ENCODE results near the gene PPP2R2D.

PPP2R2D gene

GRCh38 chr10:131930150-131930549 lies 29.3 kb downstream of the PPP2R2D start:
- Histone ChIP-seq H3K4me3 (no peak overlapping the region), H3K9me3 (ENCODE audit: low read depth, low read length) (no peaks in the 10 kb centered on the region), H3K27ac (no peak overlapping the region), H3K9ac (ENCODE audit: insufficient read length) (no peak overlapping the region), H3K36me3 (ENCODE audit: insufficient read depth, low read length) (no peaks in the 10 kb centered on the region)
- no peak for TF ChIP-seq POLR2AphosphoS5 (IDR thresholded peaks at IDR 0.05; ENCODE audit: borderline replicate concordance, low read depth, low read length)
- no peak for TF ChIP-seq EZH2 (IDR thresholded peaks at IDR 0.05)
- no peak for TF ChIP-seq FOXP2 (optimal IDR thresholded peaks at IDR 0.05; ENCODE audit: control extremely low read depth, extremely low read length, insufficient read depth)
- no peak for DNase-seq (ENCODE audit: low read depth, low spot score)

- Histone ChIP-seq H3K9me3 (ENCODE audit: low read depth, low read length) (no peaks in the 10 kb centered on the region), H3K36me3 (ENCODE audit: insufficient read depth, low read length) (no peaks in the 10 kb centered on the region), H3K27ac (no peak overlapping the region), H3K4me3 (no peak overlapping the region), H3K9ac (ENCODE audit: insufficient read length) (no peak overlapping the region)
- no peak for TF ChIP-seq FOXP2 (optimal IDR thresholded peaks at IDR 0.05; ENCODE audit: control extremely low read depth, extremely low read length, insufficient read depth)
- TF ChIP-seq POLR2AphosphoS5 (IDR thresholded peaks at IDR 0.05; ENCODE audit: borderline replicate concordance, low read depth, low read length), result no peak
- TF ChIP-seq EZH2 (IDR thresholded peaks at IDR 0.05), result no peak
- no peak for DNase-seq (ENCODE audit: low read depth, low spot score)
Measured at GRCh38 chr10:131930586-131931330, 29.9 kb downstream of the PPP2R2D start.

GRCh38 chr10:131931981-131932380 lies 31.2 kb downstream of the PPP2R2D start:
- Histone ChIP-seq H3K9me3 (ENCODE audit: low read depth, low read length) (no peaks in the 10 kb centered on the region), H3K9ac (ENCODE audit: insufficient read length) (no peak overlapping the region), H3K36me3 (ENCODE audit: insufficient read depth, low read length) (no peaks in the 10 kb centered on the region), H3K4me3 (no peak overlapping the region), H3K27ac (no peak overlapping the region)
- TF ChIP-seq POLR2AphosphoS5 (IDR thresholded peaks at IDR 0.05; ENCODE audit: borderline replicate concordance, low read depth, low read length) (no peak), FOXP2 (optimal IDR thresholded peaks at IDR 0.05; ENCODE audit: control extremely low read depth, extremely low read length, insufficient read depth) (no peak), EZH2 (IDR thresholded peaks at IDR 0.05) (no peak)
- DNase-seq (ENCODE audit: low read depth, low spot score), result no peak

DNA sequence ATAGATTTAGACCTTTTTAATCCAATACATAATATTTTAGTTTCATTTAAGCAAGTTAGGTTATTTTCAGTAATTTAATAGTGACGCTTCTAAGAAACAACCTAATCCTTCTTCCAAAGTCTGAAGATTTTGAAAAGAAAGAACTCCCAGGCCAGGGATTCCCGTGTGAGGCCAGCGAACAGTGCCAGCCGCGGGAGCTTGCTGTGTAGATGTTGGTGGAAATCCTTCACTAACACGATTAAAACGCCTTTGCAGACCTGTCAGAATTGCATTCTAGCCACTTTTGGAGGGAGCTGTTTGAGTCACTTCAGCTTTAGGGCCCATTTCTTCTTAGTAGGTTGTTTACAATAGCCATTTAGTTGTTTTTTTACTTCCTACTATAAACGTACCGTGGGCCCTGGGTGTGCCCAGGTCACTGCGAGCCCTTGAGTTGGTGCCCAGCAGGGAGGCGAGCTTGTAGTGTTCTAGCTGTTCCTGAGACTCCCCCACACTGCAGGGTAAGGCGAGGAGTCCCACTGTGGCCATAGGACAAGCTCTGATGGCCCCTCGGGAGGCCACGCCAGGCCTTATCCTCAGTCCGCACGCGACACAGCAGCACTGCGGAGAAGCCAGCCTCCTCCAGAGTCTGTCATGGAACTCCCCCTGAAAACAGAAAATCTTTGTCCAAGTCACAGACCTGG lies 32.3 kb downstream of the PPP2R2D start:
- H3K4me3 ChIP-seq, result no peak overlapping the region
- no peaks in the 10 kb centered on the region for H3K9me3 ChIP-seq (ENCODE audit: low read depth, low read length)
- H3K9ac ChIP-seq (ENCODE audit: insufficient read length), result no peak overlapping the region
- H3K27ac ChIP-seq, result no peak overlapping the region
- no peak for TF ChIP-seq POLR2AphosphoS5 (IDR thresholded peaks at IDR 0.05; ENCODE audit: borderline replicate concordance, low read depth, low read length)
- TF ChIP-seq EZH2 (IDR thresholded peaks at IDR 0.05), result no peak
- TF ChIP-seq FOXP2 (optimal IDR thresholded peaks at IDR 0.05; ENCODE audit: control extremely low read depth, extremely low read length, insufficient read depth), result no peak
- no peaks in the 10 kb centered on the region for H3K36me3 ChIP-seq (ENCODE audit: insufficient read depth, low read length)
- no peak for DNase-seq (ENCODE audit: low read depth, low spot score)

- Histone ChIP-seq H3K4me3 (no peak overlapping the region), H3K9ac (ENCODE audit: insufficient read length) (no peak overlapping the region), H3K9me3 (ENCODE audit: low read depth, low read length) (no peaks in the 10 kb centered on the region), H3K27ac (no peak overlapping the region), H3K36me3 (ENCODE audit: insufficient read depth, low read length) (no peaks in the 10 kb centered on the region; the same call in 1 of the 2 replicates)
- TF ChIP-seq EZH2 (IDR thresholded peaks at IDR 0.05), result no peak
- no peak for TF ChIP-seq FOXP2 (optimal IDR thresholded peaks at IDR 0.05; ENCODE audit: control extremely low read depth, extremely low read length, insufficient read depth)
- TF ChIP-seq POLR2AphosphoS5 (IDR thresholded peaks at IDR 0.05; ENCODE audit: borderline replicate concordance, low read depth, low read length), result no peak
- no peak for DNase-seq (ENCODE audit: low read depth, low spot score)
Measured at GRCh38 chr10:131933696-131934086, 32.9 kb downstream of the PPP2R2D start.

DNA sequence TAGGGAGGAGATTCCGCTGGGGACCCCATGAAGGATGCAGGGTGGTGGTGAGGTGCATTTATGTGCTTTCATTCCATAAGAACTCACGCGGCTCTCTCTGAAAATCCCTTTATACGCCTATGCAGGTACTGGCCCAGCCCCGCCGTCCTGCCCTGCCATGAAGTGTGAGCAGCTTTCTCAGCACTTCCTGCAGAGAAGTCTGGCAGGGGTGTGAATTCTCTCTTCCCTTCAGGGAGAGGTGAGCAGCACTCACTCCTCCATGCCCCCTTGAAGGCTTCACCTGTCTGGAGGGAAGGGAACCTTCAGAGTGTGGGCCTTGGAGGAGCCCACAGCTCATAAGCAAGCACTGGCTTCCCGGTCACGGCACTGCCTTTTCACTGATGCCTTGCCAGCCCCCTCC lies 34.0 kb downstream of the PPP2R2D start:
- TF ChIP-seq POLR2AphosphoS5 (IDR thresholded peaks at IDR 0.05; ENCODE audit: borderline replicate concordance, low read depth, low read length) (no peak), FOXP2 (optimal IDR thresholded peaks at IDR 0.05; ENCODE audit: control extremely low read depth, extremely low read length, insufficient read depth) (no peak), EZH2 (IDR thresholded peaks at IDR 0.05) (no peak)

GRCh38 chr10:131935260-131935659 lies 34.5 kb downstream of the PPP2R2D start:
- Histone ChIP-seq H3K9ac (ENCODE audit: insufficient read length) (no peak overlapping the region), H3K27ac (no peak overlapping the region), H3K4me3 (no peak overlapping the region), H3K9me3 (ENCODE audit: low read depth, low read length) (no peaks in the 10 kb centered on the region), H3K36me3 (ENCODE audit: insufficient read depth, low read length) (no peaks in the 10 kb centered on the region; the same call in 1 of the 2 replicates)
- no peak for TF ChIP-seq EZH2 (IDR thresholded peaks at IDR 0.05)
- no peak for TF ChIP-seq FOXP2 (optimal IDR thresholded peaks at IDR 0.05; ENCODE audit: control extremely low read depth, extremely low read length, insufficient read depth)
- TF ChIP-seq POLR2AphosphoS5 (IDR thresholded peaks at IDR 0.05; ENCODE audit: borderline replicate concordance, low read depth, low read length), result no peak
- no peak for DNase-seq (ENCODE audit: low read depth, low spot score)

More for the DNA sequence above, 34.0 kb downstream of the PPP2R2D start:
- H3K9me3 ChIP-seq (ENCODE audit: low read depth, low read length), result no peaks in the 10 kb centered on the region
- H3K27ac ChIP-seq, result no peak overlapping the region
- no peak overlapping the region for H3K4me3 ChIP-seq
- H3K9ac ChIP-seq (ENCODE audit: insufficient read length), result no peak overlapping the region
- H3K36me3 ChIP-seq (ENCODE audit: insufficient read depth, low read length), result no peaks in the 10 kb centered on the region; the same call in 1 of the 2 replicates
- DNase-seq (ENCODE audit: low read depth, low spot score), result no peak

GRCh38 chr10:131936294-131936693 lies 35.5 kb downstream of the PPP2R2D start:
- H3K36me3 ChIP-seq (ENCODE audit: insufficient read depth, low read length), result no peaks in the 10 kb centered on the region; the same call in 1 of the 2 replicates
- H3K9me3 ChIP-seq (ENCODE audit: low read depth, low read length), result no peaks in the 10 kb centered on the region
- TF ChIP-seq EZH2 (IDR thresholded peaks at IDR 0.05), result no peak
- no peak for TF ChIP-seq POLR2AphosphoS5 (IDR thresholded peaks at IDR 0.05; ENCODE audit: borderline replicate concordance, low read depth, low read length)
- no peak for TF ChIP-seq FOXP2 (optimal IDR thresholded peaks at IDR 0.05; ENCODE audit: control extremely low read depth, extremely low read length, insufficient read depth)
- no peak overlapping the region for H3K27ac ChIP-seq
- no peak for DNase-seq (ENCODE audit: low read depth, low spot score)
- no peak overlapping the region for H3K4me3 ChIP-seq
- H3K9ac ChIP-seq (ENCODE audit: insufficient read length), result no peak overlapping the region
